Forelimb muscle (tissue), 1 donor: ENCODE results near the gene MUC6. TPM values are rescaled to one million over a fixed set of nuclear protein-coding genes. Genes with fewer than 3 reads are reported as not detected.

Experiments
- DNase-seq: peaks from one replicate; pipeline ENCODE4 v3.0.0-alpha.2; 2013; ENCODE audit warnings: low read depth
- polyA plus RNA-seq: library from polyadenylated mRNA; unstranded; fragments of 120-200 nt; gene quantifications from one replicate; pipeline ENCODE4 v1.2.1, GENCODE V29; 2013; ENCODE audit not compliant: insufficient read length

The MUC6 gene
- polyA plus RNA-seq, 1 donor, result 0.25 TPM

GRCh38 chr11:1009371-1009770 is 27.1 kb downstream of the MUC6 start:
- no peak for DNase-seq

- no peak for DNase-seq
Measured at GRCh38 chr11:1008803-1009145, 27.7 kb downstream of the MUC6 start.

GRCh38 chr11:1008001-1008802 is 28.3 kb downstream of the MUC6 start:
- DNase-seq, result no peak

GRCh38 chr11:1007279-1007678 is 29.2 kb downstream of the MUC6 start:
- DNase-seq, result no peak

GRCh38 chr11:1006762-1007161 is 29.8 kb downstream of the MUC6 start:
- DNase-seq, result no peak

- DNase-seq, result no peak
Measured at GRCh38 chr11:1005928-1006327, 30.6 kb downstream of the MUC6 start.

GRCh38 chr11:1003159-1003558 is 33.4 kb downstream of the MUC6 start:
- DNase-seq, result no peak

GRCh38 chr11:1002406-1002984 is 34.0 kb downstream of the MUC6 start:
- DNase-seq, result no peak

GRCh38 chr11:1001617-1002405 is 34.7 kb downstream of the MUC6 start:
- DNase-seq, result no peak

- DNase-seq, result no peak
Measured at GRCh38 chr11:1000357-1001278, 35.9 kb downstream of the MUC6 start.

GRCh38 chr11:999009-999408 is 37.5 kb downstream of the MUC6 start:
- DNase-seq, result no peak

- no peak for DNase-seq
Measured at GRCh38 chr11:997907-998306, 38.6 kb downstream of the MUC6 start.

GRCh38 chr11:996681-997080 is 39.8 kb downstream of the MUC6 start:
- DNase-seq, result no peak

GRCh38 chr11:995752-996420 is 40.6 kb downstream of the MUC6 start:
- DNase-seq, result no peak

- no peak for DNase-seq
Measured at GRCh38 chr11:995044-995751, 41.3 kb downstream of the MUC6 start.

GRCh38 chr11:993632-994167 is 42.8 kb downstream of the MUC6 start:
- no peak for DNase-seq

GRCh38 chr11:992577-992976 is 43.9 kb downstream of the MUC6 start:
- no peak for DNase-seq

- no peak for DNase-seq
Measured at GRCh38 chr11:991711-992307, 44.7 kb downstream of the MUC6 start.

- DNase-seq, result no peak
Measured at GRCh38 chr11:991034-991433, 45.5 kb downstream of the MUC6 start.

GRCh38 chr11:990101-990500 is 46.4 kb downstream of the MUC6 start:
- DNase-seq, result no peak
